ENCODE results near the gene DND1.

DNA sequence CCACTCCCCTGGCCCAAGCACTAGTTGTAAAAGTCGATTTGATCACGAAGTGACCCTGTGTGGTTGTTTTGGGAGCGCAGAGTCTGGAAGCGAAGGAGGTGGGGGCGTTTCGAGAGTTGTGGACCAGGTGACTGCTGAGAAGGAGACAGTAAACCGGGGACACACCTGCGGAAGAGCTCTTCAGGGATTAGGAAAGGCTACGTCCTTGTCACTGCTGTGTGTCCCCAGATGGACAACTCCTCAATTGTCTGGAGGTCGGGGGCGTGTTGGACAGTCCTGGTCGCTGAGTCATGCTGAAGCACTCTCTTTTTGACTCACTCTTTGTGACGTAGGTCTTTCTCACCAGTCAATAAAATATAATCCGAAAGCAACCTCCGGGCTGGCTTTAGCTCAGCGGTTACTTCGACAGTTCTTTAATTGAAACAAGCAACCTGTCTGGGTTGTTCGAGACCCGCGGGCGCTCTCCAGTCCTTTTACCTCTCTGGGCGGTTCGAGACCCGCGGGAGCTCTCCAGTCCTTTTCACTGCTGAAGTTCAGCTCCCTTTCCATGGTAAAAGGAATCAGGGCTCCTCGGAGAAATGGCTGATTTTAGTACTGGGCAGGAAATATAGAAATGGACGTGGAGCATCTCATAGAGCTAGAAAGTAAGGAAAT is 37.6 kb upstream of the DND1 start:
- TF ChIP-seq, protein P1, sequence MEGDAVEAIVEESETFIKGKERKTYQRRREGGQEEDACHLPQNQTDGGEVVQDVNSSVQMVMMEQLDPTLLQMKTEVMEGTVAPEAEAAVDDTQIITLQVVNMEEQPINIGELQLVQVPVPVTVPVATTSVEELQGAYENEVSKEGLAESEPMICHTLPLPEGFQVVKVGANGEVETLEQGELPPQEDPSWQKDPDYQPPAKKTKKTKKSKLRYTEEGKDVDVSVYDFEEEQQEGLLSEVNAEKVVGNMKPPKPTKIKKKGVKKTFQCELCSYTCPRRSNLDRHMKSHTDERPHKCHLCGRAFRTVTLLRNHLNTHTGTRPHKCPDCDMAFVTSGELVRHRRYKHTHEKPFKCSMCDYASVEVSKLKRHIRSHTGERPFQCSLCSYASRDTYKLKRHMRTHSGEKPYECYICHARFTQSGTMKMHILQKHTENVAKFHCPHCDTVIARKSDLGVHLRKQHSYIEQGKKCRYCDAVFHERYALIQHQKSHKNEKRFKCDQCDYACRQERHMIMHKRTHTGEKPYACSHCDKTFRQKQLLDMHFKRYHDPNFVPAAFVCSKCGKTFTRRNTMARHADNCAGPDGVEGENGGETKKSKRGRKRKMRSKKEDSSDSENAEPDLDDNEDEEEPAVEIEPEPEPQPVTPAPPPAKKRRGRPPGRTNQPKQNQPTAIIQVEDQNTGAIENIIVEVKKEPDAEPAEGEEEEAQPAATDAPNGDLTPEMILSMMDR (IDR thresholded peaks at IDR 0.05): no peak
- TF ChIP-seq MYBL2 (CRISPR knock-in tag; IDR thresholded peaks at IDR 0.05) (no peak), TCF7 (CRISPR knock-in tag; IDR thresholded peaks at IDR 0.05; ENCODE audit: low read depth) (no peak), ZNF317 (CRISPR knock-in tag; IDR thresholded peaks at IDR 0.05; ENCODE audit: borderline replicate concordance, low read depth) (no peak), JUN (CRISPR knock-in tag; IDR thresholded peaks at IDR 0.05) (no peak), NR3C1 (CRISPR knock-in tag; conservative IDR thresholded peaks at IDR 0.05; ENCODE audit: low read depth) (no peak)
- TF ChIP-seq, protein P2, sequence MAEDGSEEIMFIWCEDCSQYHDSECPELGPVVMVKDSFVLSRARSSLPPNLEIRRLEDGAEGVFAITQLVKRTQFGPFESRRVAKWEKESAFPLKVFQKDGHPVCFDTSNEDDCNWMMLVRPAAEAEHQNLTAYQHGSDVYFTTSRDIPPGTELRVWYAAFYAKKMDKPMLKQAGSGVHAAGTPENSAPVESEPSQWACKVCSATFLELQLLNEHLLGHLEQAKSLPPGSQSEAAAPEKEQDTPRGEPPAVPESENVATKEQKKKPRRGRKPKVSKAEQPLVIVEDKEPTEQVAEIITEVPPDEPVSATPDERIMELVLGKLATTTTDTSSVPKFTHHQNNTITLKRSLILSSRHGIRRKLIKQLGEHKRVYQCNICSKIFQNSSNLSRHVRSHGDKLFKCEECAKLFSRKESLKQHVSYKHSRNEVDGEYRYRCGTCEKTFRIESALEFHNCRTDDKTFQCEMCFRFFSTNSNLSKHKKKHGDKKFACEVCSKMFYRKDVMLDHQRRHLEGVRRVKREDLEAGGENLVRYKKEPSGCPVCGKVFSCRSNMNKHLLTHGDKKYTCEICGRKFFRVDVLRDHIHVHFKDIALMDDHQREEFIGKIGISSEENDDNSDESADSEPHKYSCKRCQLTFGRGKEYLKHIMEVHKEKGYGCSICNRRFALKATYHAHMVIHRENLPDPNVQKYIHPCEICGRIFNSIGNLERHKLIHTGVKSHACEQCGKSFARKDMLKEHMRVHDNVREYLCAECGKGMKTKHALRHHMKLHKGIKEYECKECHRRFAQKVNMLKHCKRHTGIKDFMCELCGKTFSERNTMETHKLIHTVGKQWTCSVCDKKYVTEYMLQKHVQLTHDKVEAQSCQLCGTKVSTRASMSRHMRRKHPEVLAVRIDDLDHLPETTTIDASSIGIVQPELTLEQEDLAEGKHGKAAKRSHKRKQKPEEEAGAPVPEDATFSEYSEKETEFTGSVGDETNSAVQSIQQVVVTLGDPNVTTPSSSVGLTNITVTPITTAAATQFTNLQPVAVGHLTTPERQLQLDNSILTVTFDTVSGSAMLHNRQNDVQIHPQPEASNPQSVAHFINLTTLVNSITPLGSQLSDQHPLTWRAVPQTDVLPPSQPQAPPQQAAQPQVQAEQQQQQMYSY (CRISPR knock-in tag; IDR thresholded peaks at IDR 0.05): no peak
- TF ChIP-seq, protein P3, sequence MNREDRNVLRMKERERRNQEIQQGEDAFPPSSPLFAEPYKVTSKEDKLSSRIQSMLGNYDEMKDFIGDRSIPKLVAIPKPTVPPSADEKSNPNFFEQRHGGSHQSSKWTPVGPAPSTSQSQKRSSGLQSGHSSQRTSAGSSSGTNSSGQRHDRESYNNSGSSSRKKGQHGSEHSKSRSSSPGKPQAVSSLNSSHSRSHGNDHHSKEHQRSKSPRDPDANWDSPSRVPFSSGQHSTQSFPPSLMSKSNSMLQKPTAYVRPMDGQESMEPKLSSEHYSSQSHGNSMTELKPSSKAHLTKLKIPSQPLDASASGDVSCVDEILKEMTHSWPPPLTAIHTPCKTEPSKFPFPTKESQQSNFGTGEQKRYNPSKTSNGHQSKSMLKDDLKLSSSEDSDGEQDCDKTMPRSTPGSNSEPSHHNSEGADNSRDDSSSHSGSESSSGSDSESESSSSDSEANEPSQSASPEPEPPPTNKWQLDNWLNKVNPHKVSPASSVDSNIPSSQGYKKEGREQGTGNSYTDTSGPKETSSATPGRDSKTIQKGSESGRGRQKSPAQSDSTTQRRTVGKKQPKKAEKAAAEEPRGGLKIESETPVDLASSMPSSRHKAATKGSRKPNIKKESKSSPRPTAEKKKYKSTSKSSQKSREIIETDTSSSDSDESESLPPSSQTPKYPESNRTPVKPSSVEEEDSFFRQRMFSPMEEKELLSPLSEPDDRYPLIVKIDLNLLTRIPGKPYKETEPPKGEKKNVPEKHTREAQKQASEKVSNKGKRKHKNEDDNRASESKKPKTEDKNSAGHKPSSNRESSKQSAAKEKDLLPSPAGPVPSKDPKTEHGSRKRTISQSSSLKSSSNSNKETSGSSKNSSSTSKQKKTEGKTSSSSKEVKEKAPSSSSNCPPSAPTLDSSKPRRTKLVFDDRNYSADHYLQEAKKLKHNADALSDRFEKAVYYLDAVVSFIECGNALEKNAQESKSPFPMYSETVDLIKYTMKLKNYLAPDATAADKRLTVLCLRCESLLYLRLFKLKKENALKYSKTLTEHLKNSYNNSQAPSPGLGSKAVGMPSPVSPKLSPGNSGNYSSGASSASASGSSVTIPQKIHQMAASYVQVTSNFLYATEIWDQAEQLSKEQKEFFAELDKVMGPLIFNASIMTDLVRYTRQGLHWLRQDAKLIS (CRISPR knock-in tag; IDR thresholded peaks at IDR 0.05; ENCODE audit: borderline replicate concordance): no peak
- TF ChIP-seq, protein P4, sequence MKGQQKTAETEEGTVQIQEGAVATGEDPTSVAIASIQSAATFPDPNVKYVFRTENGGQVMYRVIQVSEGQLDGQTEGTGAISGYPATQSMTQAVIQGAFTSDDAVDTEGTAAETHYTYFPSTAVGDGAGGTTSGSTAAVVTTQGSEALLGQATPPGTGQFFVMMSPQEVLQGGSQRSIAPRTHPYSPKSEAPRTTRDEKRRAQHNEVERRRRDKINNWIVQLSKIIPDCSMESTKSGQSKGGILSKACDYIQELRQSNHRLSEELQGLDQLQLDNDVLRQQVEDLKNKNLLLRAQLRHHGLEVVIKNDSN (CRISPR knock-in tag; IDR thresholded peaks at IDR 0.05): no peak
- TF ChIP-seq, protein P5, sequence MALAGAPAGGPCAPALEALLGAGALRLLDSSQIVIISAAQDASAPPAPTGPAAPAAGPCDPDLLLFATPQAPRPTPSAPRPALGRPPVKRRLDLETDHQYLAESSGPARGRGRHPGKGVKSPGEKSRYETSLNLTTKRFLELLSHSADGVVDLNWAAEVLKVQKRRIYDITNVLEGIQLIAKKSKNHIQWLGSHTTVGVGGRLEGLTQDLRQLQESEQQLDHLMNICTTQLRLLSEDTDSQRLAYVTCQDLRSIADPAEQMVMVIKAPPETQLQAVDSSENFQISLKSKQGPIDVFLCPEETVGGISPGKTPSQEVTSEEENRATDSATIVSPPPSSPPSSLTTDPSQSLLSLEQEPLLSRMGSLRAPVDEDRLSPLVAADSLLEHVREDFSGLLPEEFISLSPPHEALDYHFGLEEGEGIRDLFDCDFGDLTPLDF (CRISPR knock-in tag; IDR thresholded peaks at IDR 0.05): no peak
- TF ChIP-seq, protein P6, sequence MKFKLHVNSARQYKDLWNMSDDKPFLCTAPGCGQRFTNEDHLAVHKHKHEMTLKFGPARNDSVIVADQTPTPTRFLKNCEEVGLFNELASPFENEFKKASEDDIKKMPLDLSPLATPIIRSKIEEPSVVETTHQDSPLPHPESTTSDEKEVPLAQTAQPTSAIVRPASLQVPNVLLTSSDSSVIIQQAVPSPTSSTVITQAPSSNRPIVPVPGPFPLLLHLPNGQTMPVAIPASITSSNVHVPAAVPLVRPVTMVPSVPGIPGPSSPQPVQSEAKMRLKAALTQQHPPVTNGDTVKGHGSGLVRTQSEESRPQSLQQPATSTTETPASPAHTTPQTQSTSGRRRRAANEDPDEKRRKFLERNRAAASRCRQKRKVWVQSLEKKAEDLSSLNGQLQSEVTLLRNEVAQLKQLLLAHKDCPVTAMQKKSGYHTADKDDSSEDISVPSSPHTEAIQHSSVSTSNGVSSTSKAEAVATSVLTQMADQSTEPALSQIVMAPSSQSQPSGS (CRISPR knock-in tag; IDR thresholded peaks at IDR 0.05; ENCODE audit: borderline replicate concordance, low read depth): no peak
- TF ChIP-seq, protein P7, sequence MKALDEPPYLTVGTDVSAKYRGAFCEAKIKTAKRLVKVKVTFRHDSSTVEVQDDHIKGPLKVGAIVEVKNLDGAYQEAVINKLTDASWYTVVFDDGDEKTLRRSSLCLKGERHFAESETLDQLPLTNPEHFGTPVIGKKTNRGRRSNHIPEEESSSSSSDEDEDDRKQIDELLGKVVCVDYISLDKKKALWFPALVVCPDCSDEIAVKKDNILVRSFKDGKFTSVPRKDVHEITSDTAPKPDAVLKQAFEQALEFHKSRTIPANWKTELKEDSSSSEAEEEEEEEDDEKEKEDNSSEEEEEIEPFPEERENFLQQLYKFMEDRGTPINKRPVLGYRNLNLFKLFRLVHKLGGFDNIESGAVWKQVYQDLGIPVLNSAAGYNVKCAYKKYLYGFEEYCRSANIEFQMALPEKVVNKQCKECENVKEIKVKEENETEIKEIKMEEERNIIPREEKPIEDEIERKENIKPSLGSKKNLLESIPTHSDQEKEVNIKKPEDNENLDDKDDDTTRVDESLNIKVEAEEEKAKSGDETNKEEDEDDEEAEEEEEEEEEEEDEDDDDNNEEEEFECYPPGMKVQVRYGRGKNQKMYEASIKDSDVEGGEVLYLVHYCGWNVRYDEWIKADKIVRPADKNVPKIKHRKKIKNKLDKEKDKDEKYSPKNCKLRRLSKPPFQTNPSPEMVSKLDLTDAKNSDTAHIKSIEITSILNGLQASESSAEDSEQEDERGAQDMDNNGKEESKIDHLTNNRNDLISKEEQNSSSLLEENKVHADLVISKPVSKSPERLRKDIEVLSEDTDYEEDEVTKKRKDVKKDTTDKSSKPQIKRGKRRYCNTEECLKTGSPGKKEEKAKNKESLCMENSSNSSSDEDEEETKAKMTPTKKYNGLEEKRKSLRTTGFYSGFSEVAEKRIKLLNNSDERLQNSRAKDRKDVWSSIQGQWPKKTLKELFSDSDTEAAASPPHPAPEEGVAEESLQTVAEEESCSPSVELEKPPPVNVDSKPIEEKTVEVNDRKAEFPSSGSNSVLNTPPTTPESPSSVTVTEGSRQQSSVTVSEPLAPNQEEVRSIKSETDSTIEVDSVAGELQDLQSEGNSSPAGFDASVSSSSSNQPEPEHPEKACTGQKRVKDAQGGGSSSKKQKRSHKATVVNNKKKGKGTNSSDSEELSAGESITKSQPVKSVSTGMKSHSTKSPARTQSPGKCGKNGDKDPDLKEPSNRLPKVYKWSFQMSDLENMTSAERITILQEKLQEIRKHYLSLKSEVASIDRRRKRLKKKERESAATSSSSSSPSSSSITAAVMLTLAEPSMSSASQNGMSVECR (CRISPR knock-in tag; IDR thresholded peaks at IDR 0.05; ENCODE audit: borderline replicate concordance): no peak
- TF ChIP-seq, protein P8, sequence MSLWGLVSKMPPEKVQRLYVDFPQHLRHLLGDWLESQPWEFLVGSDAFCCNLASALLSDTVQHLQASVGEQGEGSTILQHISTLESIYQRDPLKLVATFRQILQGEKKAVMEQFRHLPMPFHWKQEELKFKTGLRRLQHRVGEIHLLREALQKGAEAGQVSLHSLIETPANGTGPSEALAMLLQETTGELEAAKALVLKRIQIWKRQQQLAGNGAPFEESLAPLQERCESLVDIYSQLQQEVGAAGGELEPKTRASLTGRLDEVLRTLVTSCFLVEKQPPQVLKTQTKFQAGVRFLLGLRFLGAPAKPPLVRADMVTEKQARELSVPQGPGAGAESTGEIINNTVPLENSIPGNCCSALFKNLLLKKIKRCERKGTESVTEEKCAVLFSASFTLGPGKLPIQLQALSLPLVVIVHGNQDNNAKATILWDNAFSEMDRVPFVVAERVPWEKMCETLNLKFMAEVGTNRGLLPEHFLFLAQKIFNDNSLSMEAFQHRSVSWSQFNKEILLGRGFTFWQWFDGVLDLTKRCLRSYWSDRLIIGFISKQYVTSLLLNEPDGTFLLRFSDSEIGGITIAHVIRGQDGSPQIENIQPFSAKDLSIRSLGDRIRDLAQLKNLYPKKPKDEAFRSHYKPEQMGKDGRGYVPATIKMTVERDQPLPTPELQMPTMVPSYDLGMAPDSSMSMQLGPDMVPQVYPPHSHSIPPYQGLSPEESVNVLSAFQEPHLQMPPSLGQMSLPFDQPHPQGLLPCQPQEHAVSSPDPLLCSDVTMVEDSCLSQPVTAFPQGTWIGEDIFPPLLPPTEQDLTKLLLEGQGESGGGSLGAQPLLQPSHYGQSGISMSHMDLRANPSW (CRISPR knock-in tag; conservative IDR thresholded peaks at IDR 0.05; ENCODE audit: low read depth): no peak
